Measurements from ENCODE around the gene TCF7L1. TPM values are rescaled to one million over a fixed set of nuclear protein-coding genes. Genes with fewer than 3 reads are reported as not detected.

Gene TCF7L1
- total RNA-seq, 1 experiment from 2014 or later: 3.0 TPM

DNA sequence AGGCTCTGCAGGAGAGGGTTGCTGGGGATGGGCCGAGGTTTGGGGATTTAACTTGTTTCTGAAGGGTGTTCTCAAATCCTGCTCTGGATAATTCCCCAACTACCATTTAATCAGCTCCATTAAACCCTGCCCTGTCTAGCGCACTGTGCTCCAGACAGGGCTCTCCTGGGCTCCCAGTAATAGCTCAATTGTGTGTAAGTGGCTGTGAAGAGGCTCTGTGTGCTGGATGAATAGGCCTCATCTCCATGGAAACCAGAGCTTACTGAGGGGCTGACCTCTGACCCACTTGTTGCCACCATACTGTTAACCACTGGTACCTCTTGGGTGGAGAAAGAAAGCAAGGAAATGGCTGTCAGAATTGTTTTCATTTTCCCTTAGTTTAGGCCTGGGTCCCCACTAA, 101.7 kb downstream of the TCF7L1 start:
- BruUV-seq (replicated peaks): no TSS peak
- Mint-ChIP-seq H3K4me3 (ENCODE audit: low read depth, unreplicated experiment) (no peak overlapping the region), H3K36me3 (ENCODE audit: insufficient read depth, unreplicated experiment) (no peaks in the 10 kb centered on the region), H3K9me3 (ENCODE audit: low read depth, unreplicated experiment) (no peaks in the 10 kb centered on the region), H3K27ac (ENCODE audit: unreplicated experiment) (no peak overlapping the region), H3K4me1 (ENCODE audit: low read depth, unreplicated experiment) (no peaks in the 10 kb centered on the region), H3K27me3 (ENCODE audit: unreplicated experiment) (peaks cover 10% of the 10 kb centered on the region)
- intact Hi-C loops (cut with micrococcal nuclease; ENCODE audit: unreplicated experiment): no loop called here
- TF ChIP-seq, protein P1, sequence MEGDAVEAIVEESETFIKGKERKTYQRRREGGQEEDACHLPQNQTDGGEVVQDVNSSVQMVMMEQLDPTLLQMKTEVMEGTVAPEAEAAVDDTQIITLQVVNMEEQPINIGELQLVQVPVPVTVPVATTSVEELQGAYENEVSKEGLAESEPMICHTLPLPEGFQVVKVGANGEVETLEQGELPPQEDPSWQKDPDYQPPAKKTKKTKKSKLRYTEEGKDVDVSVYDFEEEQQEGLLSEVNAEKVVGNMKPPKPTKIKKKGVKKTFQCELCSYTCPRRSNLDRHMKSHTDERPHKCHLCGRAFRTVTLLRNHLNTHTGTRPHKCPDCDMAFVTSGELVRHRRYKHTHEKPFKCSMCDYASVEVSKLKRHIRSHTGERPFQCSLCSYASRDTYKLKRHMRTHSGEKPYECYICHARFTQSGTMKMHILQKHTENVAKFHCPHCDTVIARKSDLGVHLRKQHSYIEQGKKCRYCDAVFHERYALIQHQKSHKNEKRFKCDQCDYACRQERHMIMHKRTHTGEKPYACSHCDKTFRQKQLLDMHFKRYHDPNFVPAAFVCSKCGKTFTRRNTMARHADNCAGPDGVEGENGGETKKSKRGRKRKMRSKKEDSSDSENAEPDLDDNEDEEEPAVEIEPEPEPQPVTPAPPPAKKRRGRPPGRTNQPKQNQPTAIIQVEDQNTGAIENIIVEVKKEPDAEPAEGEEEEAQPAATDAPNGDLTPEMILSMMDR (IDR thresholded peaks at IDR 0.05; ENCODE audit: unreplicated experiment): no peak
- CTCF ChIA-PET: no interaction called here
- DNase-seq: no peak

- no peaks in the 10 kb centered on the region for H3K9me3 Mint-ChIP-seq (ENCODE audit: low read depth, unreplicated experiment)
- H3K4me1 Mint-ChIP-seq (ENCODE audit: low read depth, unreplicated experiment): no peaks in the 10 kb centered on the region
- peaks cover 8% of the 10 kb centered on the region for H3K27me3 Mint-ChIP-seq (ENCODE audit: unreplicated experiment)
- intact Hi-C loops (cut with micrococcal nuclease; ENCODE audit: unreplicated experiment): no loop called here
- TF ChIP-seq, protein P1 (IDR thresholded peaks at IDR 0.05; ENCODE audit: unreplicated experiment): no peak
- CTCF ChIA-PET: no interaction called here
- H3K36me3 Mint-ChIP-seq (ENCODE audit: insufficient read depth, unreplicated experiment): no peaks in the 10 kb centered on the region
- H3K4me3 Mint-ChIP-seq (ENCODE audit: low read depth, unreplicated experiment): no peak overlapping the region
- no peak for DNase-seq
- BruUV-seq (replicated peaks): no TSS peak
- no peak overlapping the region for H3K27ac Mint-ChIP-seq (ENCODE audit: unreplicated experiment)
Measured at GRCh38 chr2:85235281-85235680, 102.1 kb downstream of the TCF7L1 start.

GRCh38 chr2:85236084-85236483, 102.9 kb downstream of the TCF7L1 start:
- H3K4me3 Mint-ChIP-seq (ENCODE audit: low read depth, unreplicated experiment): no peak overlapping the region
- intact Hi-C loops (cut with micrococcal nuclease; ENCODE audit: unreplicated experiment): no loop called here
- TF ChIP-seq, protein P1 (IDR thresholded peaks at IDR 0.05; ENCODE audit: unreplicated experiment): no peak
- H3K27ac Mint-ChIP-seq (ENCODE audit: unreplicated experiment): no peak overlapping the region
- peaks cover 8% of the 10 kb centered on the region for H3K27me3 Mint-ChIP-seq (ENCODE audit: unreplicated experiment)
- DNase-seq: no peak
- no peaks in the 10 kb centered on the region for H3K4me1 Mint-ChIP-seq (ENCODE audit: low read depth, unreplicated experiment)
- no peaks in the 10 kb centered on the region for H3K36me3 Mint-ChIP-seq (ENCODE audit: insufficient read depth, unreplicated experiment)
- H3K9me3 Mint-ChIP-seq (ENCODE audit: low read depth, unreplicated experiment): no peaks in the 10 kb centered on the region
- CTCF ChIA-PET: interaction anchor here (1.6 kb wide), 1 partner anchor 11 kb away, joined by 3 read pairs; no protein-coding TSS in a partner anchor
- no TSS peak for BruUV-seq (replicated peaks)

DNA sequence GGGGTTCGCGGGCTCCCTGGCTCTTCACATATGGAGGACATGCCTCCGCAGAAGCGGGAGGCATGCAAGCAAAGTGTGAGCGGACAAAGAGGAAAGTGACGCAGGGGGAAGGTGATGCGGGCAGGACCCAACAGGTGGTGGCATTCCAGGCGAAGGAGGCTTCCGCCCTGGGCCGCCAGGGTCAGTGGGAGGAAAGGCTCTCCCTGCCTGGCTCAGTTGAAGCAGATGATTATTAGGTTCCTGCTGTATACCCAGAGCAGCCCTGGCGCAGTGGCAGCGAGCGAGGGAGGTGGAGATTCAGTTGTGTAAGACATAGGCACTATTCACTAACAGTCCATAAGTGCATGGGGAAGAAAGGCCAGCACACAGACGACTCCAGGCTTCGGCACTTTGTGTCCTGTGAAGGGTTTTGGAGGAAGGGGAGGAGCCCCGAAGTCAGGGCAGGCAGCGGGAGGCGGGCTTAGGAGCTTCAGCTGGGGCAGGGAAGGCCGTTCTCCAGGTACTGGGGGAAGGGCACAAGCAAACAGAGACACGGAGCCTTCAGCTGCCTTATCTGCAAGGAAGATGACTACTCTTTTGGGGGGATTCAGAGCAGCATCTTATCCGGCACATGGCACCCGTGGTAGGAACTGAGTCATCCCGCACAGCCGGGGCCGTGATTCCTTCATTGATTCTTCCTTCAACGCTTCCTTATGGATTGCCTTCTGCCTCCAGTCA, 104.8 kb downstream of the TCF7L1 start:
- no peak for DNase-seq
- no TSS peak for BruUV-seq (replicated peaks)
- Mint-ChIP-seq H3K4me3 (ENCODE audit: low read depth, unreplicated experiment) (no peak overlapping the region), H3K27me3 (ENCODE audit: unreplicated experiment) (no peaks in the 10 kb centered on the region), H3K27ac (ENCODE audit: unreplicated experiment) (no peak overlapping the region), H3K36me3 (ENCODE audit: insufficient read depth, unreplicated experiment) (no peaks in the 10 kb centered on the region), H3K4me1 (ENCODE audit: low read depth, unreplicated experiment) (no peaks in the 10 kb centered on the region), H3K9me3 (ENCODE audit: low read depth, unreplicated experiment) (no peaks in the 10 kb centered on the region)
- TF ChIP-seq, protein P1 (IDR thresholded peaks at IDR 0.05; ENCODE audit: unreplicated experiment): no peak
- CTCF ChIA-PET: interaction anchor here (1.6 kb wide), 1 partner anchor 9 kb away, joined by 3 read pairs; no protein-coding TSS in a partner anchor
- intact Hi-C loops (cut with micrococcal nuclease; ENCODE audit: unreplicated experiment): no loop called here

Measured in Calu3 (cell line).